GM19193 (cell line): ENCODE measurements around the gene LIPT1.

ENCODE experiments used
- POLR2A ChIP-seq: IDR thresholded peaks from 4 replicates; pipeline ENCODE4 v1.6.1; 2011; ENCODE audit not compliant: insufficient read depth, insufficient read length; ENCODE audit errors: extremely low read depth

The LIPT1 gene

GRCh38 chr2:99200076-99200800 is 45.5 kb downstream of the LIPT1 start:
- TF ChIP-seq POLR2A: no peak

- no peak for TF ChIP-seq POLR2A
Observed at GRCh38 chr2:99201959-99202678, 47.4 kb downstream of the LIPT1 start.

- no peak for TF ChIP-seq POLR2A
Observed at GRCh38 chr2:99205491-99205890, 50.7 kb downstream of the LIPT1 start.
